ENCODE data around the gene NDUFB2.
"Not testable (repeated sequence)": the region's sequence is repeated elsewhere in the genome, so short reads cannot be mapped to it uniquely, and the experiment has no call there.

NDUFB2 gene

DNA sequence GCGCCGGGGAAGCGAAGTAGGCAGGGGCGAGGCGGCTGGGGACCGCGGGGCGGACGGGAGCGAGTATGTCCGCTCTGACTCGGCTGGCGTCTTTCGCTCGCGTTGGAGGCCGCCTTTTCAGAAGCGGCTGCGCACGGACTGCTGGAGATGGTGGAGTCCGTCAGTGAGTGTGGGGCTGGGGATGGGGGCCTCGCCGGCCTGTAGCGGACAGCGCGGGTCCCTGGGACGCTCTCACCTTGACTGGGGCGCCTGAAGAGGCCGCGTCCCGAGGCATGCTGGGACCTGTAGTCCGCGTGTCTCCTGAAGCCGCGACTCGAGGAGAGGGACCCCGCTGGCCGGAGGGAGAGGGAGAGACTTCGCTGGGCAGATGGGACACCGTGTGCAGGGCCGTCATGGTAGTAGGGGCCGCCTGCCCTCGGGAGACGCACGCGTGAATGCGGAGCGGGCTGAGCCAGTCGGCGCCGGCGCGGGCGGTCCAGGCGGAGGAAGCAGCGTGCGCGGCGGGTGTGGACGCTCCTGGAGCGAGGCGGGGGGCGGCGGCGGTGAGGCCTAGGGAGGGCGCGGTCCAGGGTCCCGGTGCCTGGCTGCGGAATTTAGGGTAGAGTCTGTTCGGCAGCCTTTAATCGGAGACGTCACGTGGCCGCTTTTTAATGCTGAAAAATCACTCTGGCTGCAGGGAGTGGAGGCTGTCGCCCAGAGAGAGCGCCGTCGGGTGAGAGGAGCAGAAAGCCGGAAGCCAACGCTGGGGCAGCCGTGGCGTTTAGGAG is at the start of gene NDUFB2:
NDUFB2 (plus strand) TSS at position 29 of the 767 bp plus-strand sequence; CDS start at position 66, 37 bp downstream.
- FAIRE-seq: no peak

DNA sequence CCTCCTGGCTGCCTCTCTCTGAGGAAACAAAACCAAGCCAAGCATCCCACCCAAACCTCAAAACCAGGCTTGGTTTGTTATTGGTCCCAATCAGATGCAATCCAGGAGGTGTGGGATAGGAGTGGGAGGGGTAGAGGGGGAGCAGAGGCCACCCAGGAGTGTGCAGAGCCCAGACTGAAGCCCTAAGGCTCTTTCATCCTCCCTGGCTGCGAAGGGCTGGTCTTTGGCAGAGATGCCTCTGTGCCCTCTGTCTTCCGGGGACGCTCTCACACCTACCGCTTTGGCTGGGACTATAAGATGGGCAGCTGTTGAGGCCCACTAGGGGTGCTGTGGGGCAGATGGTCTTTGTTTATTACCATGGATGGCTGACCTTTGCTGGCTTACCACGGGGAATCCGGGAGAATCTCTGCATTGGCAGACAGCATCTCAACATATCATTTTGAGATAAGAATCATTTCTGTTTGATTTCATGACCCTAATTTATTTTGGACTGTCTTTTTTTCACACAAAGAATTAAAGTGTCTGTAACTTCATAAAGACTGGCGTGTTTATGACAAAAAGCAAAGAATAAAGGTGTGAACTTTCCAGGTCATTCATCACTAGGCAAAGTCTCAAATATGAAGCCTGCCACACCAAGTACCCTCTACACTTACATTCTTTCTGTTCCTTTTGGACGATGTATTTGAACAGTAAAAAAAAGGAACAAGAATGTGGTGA is 49.4 kb upstream of the NDUFB2 start:
- FAIRE-seq: no peak

DNA sequence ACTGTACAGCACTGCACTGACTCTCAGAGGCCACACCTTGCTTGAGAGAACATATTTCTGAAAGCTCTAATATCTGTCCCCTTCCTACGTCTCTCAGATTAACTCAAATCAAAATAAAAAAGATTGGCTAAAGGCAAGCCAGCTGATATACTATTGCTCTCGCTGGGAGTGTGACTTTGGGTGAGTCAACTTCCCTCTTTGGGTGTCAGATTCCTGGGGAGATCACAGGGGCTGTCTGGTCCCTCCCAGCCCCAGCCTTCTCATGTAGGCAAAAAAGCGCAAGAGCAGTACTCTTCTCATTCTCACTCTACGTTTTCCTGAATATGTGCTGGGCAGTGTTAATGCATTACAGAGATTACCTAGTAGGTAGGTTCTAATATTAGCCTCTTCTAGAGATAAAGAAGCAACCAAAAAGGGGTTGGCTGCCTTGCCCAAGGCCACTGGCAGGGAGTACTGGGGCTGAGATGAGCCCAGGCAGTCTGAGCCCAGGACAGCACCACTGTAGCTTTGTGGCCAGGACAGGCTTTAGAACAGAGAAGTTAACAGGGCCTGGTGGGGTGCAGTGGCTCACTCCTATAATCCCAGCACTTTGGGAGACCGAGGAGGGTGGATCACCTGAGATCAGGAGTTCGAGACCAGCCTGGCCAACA is 46.8 kb upstream of the NDUFB2 start:
- no peak for FAIRE-seq

DNA sequence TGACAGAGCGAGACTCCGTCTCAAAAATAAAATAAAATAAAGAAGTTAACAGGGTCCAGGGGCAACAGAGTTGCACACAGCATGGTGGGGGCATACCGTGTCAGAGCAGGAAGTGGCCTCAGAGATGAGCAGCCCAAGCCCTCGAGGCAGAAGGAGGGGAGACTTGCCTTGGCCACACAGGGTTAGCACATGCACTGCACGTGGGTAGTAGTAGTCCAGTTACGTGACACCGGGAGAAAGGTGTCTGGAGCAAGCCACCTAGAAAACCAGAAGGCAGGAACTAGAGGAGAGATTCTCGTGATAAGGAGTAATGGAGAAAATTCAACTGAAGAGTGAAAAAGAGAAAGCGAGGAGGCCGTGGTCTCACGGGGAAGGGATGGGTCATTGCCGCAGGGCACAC is 46.1 kb upstream of the NDUFB2 start:
- FAIRE-seq: no peak

DNA sequence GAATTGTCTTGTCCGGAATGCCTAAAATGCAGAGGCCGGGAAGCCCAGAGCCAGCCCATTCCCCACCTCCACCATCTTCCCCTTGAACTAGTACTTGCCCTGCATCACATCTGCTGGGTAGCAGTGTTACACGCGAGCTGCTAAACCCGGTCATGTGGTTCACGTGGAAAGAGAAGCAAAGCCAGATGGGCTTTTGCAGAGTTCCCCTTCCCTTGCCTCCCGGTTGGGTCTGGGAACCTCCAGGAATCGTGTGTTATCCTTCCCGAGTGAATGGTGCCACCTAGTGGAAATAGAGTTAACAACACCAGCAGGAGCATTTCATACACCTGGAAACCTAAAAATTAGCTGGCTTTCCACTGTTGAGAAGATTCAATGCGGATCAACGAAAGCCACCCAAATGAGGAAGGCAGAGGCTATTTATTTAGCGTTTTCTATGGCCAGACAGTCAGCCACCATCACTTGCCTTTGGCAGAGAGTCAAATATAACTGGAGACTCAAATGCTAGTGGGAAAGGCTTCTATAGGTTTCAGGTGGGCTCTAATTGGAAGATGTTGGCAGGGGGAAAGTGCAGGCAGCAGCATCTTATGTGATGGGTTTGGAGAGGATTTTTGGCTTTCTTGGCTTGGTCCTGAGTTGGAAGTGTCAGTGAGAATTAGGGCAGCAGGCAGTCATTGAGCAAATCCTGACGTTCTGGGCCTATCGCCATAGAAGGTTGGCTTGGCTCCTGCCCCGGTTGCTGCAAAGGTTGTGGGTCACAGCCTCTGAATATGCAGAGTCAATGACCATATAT is 43.0 kb upstream of the NDUFB2 start:
- no peak for FAIRE-seq

DNA sequence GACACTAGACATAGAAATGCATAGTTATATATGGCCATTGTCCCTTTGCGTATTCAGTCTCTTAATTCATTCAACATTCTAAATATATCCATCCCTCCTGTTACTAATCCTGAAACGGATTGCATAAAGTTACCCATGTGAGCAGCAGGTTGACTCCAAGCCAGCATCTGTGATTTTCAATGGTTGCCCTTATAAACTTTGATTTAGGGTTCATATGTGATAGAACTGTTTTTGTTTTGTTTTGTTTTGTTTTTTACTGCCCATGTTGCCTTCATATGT is 42.5 kb upstream of the NDUFB2 start:
- no peak for FAIRE-seq

DNA sequence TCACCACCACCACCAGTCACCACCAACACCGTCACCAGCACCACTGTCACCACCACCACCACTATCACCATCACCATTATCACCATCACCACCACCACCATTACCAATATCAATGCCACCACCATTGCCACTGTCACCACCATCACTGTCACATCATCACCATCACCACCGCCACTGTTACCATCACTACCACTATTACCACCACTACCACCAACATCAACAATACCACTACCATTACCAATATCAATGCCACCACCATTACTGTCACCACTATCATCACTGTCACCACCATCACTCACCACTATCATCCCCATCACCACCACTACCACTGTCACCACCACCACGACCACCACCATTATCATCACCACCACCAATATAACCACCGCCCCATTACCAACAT is 41.8 kb upstream of the NDUFB2 start:
- FAIRE-seq: no peak

DNA sequence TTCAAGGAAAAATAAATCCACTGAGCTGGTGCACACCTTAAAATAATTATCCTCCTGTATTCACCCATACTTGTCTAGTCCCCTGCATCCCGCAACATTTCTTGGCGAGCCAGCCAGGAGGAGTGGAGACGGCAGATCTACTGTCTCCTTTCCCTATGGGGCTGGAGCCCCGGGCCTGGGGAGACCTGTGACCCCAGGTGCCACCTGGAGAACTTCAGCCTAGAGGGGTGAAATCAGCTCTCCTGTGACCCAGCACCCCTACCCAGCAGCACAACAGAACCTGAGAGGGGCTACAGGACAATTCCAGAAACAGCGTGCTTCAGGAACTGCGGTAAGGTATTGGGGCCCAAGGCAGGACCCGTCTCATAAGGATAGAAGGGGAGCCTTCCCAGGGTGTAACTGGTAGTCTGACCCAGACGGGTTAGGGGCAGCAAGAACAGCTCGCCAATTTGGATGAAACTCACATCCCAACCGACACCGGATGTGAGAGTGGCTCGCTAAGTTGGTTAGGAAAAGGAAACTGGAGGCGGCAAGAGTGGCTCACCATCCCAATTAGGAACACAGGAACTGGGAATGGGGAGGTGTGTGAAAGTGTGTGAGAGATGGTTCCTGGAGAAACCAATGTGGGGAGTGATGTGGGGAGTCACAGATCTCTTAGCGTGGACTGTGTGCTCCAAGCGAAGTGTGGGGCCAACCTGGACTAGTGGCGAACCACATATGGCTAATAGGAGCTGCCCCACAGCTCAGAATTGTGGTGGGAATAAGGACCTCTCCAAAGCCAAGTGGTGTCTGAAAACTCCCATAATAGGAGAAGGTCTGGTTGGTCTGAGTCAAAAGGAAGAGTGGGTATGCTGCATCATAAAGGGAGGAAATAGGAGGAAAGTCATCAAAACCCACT is 40.7 kb upstream of the NDUFB2 start:
- no peak for FAIRE-seq

DNA sequence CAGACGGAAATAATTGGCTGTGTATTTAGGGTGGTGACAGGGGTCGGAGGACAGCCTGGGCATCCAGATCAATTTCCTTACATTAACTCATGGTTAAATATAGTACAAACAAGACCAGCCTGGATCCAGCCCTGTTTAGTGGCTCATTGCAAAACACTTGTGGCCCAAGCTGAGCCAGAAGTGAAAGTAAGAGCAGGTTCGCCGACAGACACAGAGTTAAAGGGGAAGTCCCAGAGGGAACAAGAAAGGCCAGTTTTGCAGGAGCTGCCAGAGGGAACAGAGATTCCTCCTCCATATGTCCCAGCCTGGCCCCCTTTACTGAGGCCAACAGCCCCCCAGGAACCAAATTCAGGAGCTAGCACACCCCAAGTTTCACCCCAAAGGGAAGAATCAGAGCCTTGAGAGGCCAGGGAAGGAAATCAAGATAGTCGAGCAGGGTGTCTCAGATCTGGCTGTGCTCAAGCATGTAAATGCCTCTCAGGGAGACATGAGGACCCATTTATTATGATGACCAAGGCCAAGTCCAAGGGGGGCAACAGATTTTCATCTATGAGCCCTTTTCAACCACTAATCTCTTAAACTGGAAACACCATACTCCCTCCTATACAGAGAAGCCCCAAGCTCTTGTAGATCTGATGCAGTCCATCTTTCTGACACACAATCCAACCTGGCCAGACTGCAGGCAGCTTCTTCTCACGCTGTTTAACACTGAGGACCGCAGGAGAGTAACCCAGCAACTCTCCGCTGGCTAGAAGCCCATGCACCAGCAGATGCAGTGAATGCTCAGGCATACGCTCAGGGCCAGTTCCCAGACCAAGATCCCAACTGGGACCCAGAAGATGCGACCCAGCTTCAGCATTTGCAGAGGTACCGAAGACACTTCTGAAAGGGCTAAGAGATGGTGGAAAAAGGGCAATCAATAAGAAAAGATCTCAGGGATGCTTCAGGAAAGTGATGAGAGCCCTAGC is 39.7 kb upstream of the NDUFB2 start:
- no peak for FAIRE-seq

DNA sequence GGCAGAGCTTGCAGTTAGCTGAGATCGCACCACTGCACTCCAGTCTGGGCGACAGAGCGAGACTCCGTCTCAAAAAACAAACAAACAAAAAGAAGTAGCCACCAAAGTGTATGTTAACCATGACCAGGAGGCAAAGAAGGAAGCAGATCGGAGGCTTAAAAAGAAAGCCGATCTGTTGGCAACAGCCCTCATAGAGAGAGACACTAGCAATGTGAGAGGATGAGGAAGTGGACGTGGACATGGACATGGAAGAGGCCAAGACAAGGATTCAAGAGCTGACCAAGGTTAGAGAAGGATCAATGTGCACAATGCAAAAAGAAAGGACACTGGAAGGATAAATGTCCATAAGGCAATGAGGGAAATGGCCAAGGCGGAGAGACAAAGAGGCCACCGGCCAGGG is 38.6 kb upstream of the NDUFB2 start:
- no peak for FAIRE-seq

DNA sequence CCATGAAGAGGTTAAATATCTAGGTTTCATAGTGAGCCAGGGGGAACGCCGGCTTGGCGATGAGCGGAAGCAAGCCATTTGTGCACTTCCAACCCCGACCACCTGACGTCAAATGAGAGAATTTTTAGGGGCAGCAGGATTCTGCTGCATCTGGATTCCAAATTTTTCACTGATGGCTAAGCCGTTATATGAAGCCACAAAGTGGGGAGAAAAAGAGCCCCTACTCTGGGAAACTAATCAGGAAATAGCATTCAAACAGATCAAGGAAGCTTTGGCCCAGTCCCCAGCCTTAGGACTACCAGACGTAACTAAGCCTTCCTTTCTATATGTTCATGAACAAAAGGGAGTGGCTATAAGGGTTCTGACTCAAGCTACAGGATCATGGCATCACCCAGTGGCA is 36.7 kb upstream of the NDUFB2 start:
- no peak for FAIRE-seq

DNA sequence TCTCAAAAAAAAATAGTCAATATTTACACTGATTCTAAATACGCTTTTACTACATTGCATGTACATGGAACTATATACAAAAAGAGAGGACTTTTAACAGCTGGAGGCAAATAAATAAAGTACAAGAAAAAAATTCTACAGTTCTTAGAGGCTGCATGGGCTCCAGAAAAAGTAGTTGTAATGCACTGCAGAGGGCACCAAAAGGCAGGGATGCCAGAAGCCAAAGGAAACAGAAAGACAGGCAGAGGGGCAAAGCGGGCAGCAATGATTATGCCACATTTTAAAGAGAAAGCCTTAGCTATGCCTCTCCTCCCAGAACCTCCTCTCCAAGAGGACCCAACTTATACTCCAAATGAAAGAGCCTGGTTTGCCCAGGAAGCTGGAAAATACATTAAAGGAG is 35.4 kb upstream of the NDUFB2 start:
- FAIRE-seq: no peak

DNA sequence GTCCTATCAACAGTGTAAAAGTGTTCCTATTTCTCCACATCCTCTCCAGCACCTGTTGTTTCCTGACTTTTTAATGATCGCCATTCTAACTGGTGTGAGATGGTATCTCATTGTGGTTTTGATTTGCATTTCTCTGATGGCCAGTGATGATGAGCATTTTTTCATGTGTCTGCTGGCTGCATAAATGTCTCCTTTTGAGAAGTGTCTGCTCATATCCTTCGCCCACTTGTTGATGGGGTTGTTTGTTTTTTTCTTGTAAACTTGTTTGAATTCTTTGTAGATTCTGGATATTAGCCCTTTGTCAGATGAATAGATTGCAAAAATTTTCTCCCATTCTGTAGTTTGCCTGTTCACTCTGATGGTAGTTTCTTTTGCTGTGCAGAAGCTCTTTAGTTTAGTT is 33.6 kb upstream of the NDUFB2 start:
- not testable (repeated sequence) for FAIRE-seq

DNA sequence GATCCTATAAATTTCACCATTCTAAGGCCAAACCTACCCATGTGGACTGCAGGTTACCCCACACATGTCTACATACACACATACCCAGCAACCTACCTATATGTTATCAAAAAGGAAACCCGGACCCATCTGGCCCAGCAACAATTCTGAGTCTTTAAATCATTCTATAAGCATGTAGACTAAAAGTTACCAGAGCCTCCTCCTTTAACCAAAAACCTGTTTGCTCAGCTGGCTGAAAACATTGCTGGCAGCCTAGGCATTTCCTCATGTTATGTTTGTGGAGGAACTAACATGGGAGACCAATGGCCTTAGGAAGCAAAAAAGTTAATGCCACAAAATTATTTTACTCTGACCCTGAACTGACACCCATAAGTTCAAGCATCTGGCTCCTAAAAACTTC is 29.0 kb upstream of the NDUFB2 start:
- no peak for FAIRE-seq

DNA sequence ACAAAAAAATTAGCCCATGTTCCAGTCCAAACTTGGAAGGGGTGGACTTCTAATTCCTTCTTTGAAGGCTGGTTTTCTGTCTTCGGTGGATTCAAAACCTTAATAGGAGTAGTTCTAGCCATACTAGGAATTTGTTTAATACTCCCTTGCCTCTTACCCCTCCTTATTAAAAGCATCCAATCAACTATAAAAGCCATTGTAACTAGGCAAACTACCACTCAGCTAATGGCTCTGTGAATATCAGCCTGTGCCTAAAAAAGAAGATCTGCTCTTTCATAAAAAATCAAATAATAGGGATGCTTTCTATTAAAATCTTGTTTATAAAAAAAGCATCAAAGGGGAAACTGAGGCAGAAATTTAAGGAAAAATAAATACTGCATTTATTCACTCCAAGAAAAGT is 27.9 kb upstream of the NDUFB2 start:
- FAIRE-seq: no peak

DNA sequence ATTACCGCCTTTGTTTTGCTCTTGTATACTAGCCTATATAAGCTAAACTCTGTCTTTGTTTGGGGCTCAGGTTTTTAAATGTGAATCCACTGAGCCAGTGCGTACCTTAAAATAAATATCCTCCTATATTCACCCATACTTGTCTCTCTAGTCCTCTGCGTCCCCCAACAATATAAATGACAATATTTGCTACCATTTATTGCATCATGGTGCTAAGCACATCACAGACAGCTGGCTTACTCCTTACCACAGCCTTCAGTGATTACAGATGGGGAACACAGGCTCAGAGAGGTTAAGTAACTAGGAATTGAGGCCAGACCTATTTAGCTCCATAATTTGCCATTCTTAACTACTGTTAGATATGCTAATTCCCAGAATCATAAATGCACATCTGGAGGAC is 27.2 kb upstream of the NDUFB2 start:
- no peak for FAIRE-seq

DNA sequence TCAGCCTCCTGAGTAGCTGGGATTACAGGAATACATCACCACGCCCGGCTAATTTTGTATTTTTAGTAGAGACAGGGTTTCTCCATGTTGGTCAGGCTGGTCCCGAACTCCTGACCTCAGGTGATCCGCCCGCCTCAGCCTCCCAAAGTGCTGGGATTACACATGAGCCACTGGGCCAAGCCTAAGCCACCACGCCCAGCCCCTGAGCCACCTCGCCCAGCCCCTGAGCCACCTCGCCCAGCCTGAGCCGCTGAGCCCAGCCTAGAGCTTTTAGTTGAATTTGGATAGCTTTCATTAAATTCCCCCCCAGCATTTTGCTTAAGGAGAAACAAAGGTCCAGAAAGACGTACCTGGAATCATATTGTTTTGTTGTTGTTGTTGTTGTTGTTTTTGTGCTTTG is 26.6 kb upstream of the NDUFB2 start:
- FAIRE-seq: not testable (repeated sequence)

DNA sequence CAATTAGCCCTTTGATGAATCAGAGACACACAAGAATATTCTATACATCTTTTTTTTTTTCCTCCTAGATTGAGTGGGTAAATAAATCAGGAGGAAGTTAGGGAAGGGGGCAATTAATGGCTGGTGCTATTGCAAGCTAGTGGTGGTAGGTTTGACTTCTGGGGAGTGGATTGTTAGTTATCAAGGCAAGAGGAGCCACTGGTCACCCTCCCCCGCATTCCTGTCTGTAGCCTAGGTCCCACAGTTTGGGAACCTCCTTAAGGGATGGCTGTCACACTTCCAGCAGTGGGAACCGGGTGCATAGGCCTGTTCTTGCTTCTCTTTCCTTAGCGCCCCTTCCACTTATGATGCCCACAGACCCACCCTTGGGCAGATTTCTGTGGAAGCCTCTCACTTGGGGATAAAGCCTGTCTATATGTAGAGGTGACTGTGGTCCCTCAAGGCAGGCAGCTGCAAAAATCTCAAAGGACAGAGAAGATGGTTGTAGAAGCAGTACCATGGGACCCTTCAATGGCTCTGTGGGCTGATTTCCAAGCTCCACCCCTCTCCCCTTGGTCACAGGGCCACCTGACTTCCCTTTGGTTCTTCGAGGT is 26.1 kb upstream of the NDUFB2 start:
- FAIRE-seq: no peak

DNA sequence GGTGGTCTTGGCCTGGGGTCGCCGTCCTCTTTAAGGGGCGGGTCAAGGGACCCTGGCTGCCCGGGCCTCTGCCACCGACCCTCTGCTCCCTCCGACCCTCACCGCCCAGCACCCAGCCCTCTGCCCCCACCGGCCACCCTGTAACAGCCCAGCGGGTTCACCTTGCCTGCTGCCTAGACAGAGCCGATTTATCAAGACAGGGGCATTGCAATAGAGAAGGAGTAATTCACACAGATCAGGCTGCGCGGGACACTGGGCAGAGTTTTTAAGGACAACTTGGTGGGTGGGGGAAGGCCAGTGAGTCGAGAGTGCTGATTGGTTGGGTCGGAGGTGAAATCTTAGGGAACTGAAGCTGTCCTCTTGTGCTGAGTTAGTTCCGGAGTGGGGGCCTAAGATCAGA is 24.5 kb upstream of the NDUFB2 start:
- FAIRE-seq: no peak

DNA sequence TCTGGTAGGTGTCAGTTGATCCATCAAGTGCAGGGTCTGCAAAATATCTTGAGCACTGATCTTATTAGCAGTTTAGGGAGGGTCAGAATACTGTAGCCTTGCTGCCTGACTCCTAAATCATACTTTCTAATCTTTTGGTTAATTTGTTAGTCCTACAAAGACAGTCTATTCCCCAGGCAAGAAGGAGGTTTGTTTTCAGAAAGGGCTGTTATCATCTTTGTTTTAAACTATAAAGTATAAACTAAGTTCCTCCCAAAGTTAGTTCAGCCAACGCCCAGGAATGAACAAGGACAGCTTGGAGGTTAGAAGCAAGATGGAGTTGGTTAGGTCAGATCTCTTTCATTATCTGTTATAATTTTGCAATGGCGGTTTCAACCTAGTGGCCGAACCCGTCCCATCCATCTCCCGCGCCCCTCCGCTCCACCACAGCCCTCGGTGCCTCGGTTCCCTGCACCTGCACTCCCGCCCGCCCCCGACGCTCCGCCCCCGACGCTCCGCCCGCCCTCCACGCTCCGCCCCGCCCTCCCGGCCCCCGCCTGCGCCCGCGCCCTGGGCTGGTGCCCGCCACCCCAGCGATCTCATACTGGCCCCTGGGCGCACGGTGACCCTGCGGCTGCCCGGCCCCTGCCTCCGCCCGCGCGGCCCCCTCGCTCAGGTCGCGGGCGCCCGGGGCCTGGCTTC is 24.0 kb upstream of the NDUFB2 start, which contains the start of gene ADCK2:
ADCK2 (plus strand) TSS at position 564 of the 681 bp plus-strand sequence. CDS start 386 bp downstream, outside the sequence.
- no peak for FAIRE-seq
